Hepatic stellate cell (primary cell): ENCODE data around the gene WDR18.

Experiments
- DNase-seq: peaks from one replicate; pipeline ENCODE4 v3.0.0; 2011; ENCODE audit warnings: low spot score

Gene WDR18

DNA sequence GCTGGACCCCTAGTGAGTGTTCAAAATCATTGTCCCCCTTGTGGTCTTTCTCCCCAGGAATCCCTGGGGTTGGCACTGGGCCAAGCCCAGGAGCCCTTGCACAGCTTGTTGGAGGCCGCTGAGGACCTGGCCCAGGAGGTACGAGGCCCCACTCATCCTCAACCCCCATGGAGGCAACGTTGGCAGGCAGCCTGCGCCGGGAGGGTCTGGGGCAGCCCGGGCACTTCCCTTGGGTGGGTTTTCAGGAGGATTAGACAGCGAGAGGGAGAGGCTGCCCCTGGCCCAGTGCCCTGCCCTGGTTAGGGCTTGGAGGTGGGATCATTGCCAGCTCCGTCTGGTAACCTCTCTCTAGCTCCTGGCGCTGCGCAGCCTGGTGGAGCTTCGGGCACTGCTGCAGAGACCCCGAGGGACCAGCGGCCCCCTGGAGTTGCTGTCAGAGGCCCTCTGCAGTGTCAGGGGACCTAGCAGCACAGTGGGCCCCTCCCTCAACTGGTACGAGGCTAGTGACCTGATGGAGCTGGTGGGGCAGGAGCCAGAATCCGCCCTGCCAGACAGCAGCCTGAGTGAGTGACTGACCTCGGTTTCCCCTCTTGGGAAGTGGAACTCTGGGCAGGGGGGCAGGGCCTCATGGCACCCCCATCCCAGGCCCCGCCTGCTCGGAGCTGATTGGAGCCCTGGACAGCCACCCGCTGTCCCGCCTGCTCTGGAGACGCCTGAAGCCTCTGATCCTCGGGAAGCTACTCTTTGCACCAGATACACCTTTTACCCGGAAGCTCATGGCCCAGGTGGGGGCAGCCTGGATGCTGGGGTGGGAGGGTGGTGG is 58.8 kb downstream of the WDR18 start:
- DNase-seq: peak; percentile 53
